Measurements from ENCODE around the gene ZNF761. TPM values are rescaled to one million over a fixed set of nuclear protein-coding genes. Genes with fewer than 3 reads are reported as not detected.
A peak's percentile ranks its signal among the peaks of the same experiment; 100 is the strongest.

Gene ZNF761
- total and polyA plus RNA-seq, 2 of the 13 experiments (the other 11 are each of a cell fraction or from before 2014, with no cell fraction given) = 11.6 to 16.2 TPM

DNA sequence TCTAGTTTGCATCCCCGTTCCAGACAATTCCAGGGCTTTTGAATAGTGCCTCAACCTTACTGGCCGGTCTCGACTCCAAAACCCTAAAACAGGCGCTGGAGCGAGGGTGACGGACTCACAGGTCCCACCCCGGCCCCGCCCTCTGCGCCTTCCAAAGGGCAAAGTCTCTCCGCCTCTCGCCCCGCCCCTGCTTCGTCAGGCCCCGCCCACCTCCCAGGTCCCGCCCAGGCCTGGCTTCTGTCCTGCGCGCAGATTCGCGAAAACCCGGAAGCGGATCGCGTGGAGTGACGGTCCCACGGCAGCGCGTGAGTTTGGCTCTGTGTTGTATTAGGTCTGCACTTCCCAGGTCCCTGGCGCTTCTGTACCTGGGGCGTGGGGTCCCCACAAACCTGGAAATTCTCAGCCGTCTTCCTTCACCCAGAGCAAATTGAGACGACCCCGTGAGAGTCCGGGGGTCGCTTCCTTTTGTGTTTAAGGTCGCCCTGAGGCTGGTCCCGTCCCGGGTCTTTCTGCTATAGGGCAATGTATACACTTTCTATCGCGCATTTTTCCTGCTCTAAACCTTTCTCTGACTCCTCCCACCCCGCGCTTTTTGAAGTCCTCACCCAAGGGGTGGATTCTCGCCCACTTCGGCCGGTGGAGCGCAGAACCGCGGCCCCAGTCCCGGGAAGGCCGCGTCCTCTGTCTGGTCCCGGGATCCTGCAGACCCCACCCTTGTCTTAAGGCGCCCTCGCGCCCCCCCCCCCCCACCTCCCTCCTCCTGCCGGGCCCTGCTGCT, 35.9 kb downstream of the ZNF761 start, which contains the start of gene ZNF813 (continued):
- TF ChIP-seq ZNF280D (CRISPR knock-in tag; IDR thresholded peaks at IDR 0.05) (no peak), ZNF431 (CRISPR knock-in tag; IDR thresholded peaks at IDR 0.05; ENCODE audit: borderline replicate concordance, low read depth) (no peak), ZFP1 (CRISPR knock-in tag; IDR thresholded peaks at IDR 0.05) (no peak), ZFYVE20 (CRISPR knock-in tag; IDR thresholded peaks at IDR 0.05; ENCODE audit: borderline replicate concordance, low read depth) (no peak), SP140L (CRISPR knock-in tag; IDR thresholded peaks at IDR 0.05; ENCODE audit: borderline replicate concordance) (peak; percentile 49; the same call in 1 of the 2 replicates), HNF4A (CRISPR knock-in tag; IDR thresholded peaks at IDR 0.05) (peak; percentile 48; the same call in 1 of the 2 replicates), PCBP2 (optimal IDR thresholded peaks at IDR 0.05; ENCODE audit: low read depth, low read length, poor library complexity, severe bottlenecking) (no peak), ZNF644 (CRISPR knock-in tag; IDR thresholded peaks at IDR 0.05; ENCODE audit: low read depth) (no peak), GATAD2A (CRISPR knock-in tag; IDR thresholded peaks at IDR 0.05) (peak; percentile 61; the same call in 1 of the 2 replicates), BRCA1 (CRISPR knock-in tag; IDR thresholded peaks at IDR 0.05) (no peak), NAIF1 (CRISPR knock-in tag; IDR thresholded peaks at IDR 0.05; ENCODE audit: borderline replicate concordance) (no peak), ZNF503 (CRISPR knock-in tag; IDR thresholded peaks at IDR 0.05) (no peak), XRCC5 (optimal IDR thresholded peaks at IDR 0.05; ENCODE audit: low read length) (no peak)
- TF ChIP-seq, protein P1, sequence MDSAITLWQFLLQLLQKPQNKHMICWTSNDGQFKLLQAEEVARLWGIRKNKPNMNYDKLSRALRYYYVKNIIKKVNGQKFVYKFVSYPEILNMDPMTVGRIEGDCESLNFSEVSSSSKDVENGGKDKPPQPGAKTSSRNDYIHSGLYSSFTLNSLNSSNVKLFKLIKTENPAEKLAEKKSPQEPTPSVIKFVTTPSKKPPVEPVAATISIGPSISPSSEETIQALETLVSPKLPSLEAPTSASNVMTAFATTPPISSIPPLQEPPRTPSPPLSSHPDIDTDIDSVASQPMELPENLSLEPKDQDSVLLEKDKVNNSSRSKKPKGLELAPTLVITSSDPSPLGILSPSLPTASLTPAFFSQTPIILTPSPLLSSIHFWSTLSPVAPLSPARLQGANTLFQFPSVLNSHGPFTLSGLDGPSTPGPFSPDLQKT (CRISPR knock-in tag; IDR thresholded peaks at IDR 0.05; ENCODE audit: borderline replicate concordance) = no peak
- TF ChIP-seq, protein P2, sequence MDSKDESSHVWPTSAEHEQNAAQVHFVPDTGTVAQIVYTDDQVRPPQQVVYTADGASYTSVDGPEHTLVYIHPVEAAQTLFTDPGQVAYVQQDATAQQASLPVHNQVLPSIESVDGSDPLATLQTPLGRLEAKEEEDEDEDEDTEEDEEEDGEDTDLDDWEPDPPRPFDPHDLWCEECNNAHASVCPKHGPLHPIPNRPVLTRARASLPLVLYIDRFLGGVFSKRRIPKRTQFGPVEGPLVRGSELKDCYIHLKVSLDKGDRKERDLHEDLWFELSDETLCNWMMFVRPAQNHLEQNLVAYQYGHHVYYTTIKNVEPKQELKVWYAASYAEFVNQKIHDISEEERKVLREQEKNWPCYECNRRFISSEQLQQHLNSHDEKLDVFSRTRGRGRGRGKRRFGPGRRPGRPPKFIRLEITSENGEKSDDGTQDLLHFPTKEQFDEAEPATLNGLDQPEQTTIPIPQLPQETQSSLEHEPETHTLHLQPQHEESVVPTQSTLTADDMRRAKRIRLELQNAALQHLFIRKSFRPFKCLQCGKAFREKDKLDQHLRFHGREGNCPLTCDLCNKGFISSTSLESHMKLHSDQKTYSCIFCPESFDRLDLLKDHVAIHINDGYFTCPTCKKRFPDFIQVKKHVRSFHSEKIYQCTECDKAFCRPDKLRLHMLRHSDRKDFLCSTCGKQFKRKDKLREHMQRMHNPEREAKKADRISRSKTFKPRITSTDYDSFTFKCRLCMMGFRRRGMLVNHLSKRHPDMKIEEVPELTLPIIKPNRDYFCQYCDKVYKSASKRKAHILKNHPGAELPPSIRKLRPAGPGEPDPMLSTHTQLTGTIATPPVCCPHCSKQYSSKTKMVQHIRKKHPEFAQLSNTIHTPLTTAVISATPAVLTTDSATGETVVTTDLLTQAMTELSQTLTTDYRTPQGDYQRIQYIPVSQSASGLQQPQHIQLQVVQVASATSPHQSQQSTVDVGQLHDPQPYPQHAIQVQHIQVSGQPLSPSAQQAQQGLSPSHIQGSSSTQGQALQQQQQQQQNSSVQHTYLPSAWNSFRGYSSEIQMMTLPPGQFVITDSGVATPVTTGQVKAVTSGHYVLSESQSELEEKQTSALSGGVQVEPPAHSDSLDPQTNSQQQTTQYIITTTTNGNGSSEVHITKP (CRISPR knock-in tag; IDR thresholded peaks at IDR 0.05; ENCODE audit: low read depth) = no peak
- TF ChIP-seq, protein P3, sequence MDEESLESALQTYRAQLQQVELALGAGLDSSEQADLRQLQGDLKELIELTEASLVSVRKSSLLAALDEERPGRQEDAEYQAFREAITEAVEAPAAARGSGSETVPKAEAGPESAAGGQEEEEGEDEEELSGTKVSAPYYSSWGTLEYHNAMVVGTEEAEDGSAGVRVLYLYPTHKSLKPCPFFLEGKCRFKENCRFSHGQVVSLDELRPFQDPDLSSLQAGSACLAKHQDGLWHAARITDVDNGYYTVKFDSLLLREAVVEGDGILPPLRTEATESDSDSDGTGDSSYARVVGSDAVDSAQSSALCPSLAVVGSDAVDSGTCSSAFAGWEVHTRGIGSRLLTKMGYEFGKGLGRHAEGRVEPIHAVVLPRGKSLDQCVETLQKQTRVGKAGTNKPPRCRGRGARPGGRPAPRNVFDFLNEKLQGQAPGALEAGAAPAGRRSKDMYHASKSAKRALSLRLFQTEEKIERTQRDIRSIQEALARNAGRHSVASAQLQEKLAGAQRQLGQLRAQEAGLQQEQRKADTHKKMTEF (CRISPR knock-in tag; IDR thresholded peaks at IDR 0.05) = peak; percentile 16; the same call in 1 of the 2 replicates

Measured in HepG2 (cell line).